ENCODE data around the gene HOXD3.

Gene HOXD3

DNA sequence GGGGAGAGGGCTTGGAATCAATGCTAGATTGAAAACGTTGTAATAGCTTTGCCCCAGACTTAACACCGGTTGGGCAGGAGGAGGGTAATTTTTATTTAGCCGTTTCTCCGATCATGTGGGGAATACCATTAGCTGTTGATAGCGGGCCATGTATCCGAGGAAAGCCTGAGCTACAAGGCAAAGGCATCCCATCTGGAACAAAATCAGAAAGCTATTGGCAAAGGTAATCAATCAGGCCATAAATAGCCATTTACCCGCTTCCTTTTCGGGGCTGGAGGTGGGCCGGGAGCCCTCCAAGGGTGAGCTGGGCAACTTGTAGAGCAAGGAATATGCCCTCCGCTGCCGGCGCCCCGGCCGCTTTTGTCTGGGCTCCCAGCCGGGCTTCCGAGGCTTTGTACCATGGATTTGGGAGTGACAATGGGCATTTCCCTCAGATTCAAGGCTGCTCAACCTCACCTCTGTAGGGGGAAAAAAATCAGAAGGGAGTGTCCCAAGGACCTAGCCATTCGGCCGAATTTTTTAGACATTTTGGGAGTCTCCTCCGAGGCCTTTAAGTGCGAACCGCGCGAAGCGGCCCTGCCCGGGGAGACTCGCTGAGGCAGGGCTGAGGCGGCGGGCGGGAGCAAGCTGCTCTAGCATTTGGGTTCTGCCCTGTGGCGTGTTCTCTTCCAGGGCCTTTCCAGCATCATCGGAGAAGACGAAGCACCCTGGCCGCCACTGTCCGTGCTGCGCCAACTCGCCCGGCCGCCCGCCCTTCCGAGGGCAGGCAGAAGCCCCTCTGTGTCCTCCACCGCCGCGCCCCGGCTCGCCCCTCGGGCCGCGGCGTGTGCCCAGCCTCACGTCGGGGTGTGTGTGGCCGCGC is 35.7 kb upstream of the HOXD3 start:
- FAIRE-seq = no peak

DNA sequence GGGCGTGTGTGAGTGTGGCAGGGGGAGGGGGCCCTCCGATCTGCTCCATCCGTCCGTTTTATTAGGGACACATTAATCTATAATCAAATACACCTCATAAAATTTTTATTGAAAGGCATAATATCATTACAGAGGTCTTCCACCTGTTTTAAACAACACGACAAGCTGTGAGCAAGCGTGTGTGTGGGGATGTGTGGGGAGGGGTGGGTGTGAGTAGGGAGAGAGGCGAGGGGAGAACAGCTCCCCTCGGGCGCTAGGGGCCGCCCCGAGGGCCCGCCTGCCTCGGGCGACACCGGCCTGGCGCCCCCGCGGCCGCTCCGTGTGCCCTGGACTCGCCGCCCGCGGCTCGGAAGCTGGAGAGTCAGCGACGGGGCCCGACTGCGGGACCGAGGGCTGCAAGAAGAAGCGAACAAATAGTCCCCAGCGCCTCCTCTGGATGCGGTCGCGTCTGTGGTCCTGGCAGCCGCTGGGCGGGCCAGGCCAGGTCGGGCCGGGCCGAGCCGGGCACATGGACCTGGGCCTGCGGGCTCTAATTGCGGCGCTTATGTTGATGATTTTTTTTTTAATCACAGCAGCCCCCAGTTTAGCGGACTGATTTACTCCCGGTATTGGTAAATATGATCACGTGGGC is 34.9 kb upstream of the HOXD3 start:
- FAIRE-seq = no peak

DNA sequence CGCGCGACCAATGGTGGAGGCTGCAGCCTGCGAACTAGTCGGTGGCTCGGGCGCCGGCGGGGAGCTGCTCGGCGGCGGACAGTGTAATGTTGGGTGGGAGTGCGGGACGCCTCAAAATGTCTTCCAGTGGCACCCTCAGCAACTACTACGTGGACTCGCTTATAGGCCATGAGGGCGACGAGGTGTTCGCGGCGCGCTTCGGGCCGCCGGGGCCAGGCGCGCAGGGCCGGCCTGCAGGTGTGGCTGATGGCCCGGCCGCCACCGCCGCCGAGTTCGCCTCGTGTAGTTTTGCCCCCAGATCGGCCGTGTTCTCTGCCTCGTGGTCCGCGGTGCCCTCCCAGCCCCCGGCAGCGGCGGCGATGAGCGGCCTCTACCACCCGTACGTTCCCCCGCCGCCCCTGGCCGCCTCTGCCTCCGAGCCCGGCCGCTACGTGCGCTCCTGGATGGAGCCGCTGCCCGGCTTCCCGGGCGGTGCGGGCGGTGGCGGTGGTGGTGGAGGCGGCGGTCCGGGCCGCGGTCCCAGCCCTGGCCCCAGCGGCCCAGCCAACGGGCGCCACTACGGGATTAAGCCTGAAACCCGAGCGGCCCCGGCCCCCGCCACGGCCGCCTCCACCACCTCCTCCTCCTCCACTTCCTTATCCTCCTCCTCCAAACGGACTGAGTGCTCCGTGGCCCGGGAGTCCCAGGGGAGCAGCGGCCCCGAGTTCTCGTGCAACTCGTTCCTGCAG is 34.3 kb upstream of the HOXD3 start, which contains the start of gene HOXD9:
TSS of gene HOXD9 (plus strand) at position 37 of the 728 bp plus-strand sequence. CDS start at position 87, 50 bp downstream.
- no peak for FAIRE-seq

DNA sequence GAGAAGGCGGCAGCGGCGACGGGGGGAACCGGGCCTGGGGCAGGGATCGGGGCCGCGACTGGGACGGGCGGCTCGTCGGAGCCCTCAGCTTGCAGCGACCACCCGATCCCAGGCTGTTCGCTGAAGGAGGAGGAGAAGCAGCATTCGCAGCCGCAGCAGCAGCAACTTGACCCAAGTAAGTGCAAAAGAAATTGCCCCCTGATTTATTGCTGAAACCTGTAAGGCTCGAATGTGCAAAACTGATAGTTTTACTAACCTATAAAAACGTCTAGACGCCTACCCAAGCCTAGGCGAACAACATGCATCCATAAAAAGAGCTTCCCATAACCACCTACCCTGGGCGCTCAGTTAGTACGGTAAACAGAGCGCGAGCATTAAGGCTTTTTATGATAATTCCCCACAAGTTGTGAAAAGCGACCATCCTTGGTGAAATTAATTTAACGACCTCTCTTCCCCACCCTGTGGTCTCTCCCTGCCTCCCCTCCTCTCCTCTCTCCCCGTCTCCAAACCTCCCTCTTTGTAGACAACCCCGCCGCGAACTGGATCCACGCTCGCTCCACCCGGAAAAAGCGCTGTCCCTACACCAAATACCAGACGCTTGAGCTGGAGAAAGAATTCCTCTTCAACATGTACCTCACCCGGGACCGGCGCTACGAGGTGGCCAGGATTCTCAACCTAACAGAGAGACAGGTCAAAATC is 33.5 kb upstream of the HOXD3 start:
- FAIRE-seq = no peak

DNA sequence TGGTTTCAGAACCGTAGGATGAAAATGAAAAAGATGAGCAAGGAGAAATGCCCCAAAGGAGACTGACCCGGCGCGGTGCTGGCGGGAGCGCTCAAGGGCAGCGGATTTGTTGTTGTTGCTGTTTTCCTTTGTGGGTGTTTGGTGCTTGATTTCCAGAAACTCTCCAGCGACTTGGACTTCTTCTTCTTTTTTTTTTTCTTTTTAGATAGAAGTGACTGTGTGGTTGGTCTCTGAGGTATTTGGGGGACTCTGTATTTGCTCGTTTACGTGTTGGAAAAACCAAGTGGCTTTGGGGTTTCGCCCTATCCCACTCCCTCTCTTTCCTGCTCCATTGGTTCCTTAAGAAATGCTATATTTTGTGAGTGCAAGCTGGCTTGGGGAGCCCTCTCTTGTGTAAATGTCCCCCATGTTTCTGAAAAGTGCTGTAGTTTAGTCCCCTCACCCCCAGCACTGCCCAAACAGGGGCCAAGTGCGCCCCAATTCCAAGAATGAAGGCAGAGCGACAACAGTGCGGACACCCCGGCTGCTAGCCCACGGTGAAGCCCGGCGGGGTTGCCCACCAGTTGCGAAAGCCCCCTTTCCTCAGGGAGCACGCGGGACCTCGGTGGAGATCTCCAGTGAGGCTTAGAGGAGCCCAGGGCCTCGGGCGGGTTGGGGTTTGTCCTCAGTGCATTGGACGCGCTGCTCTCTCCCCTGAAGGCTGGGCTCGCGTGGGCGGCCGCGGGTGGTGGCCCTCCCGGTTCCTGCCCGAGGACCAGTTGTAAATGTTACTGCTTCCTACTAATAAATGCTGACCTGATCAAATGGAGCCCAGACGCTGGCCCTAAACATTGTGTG is 32.8 kb upstream of the HOXD3 start:
- FAIRE-seq = no peak

DNA sequence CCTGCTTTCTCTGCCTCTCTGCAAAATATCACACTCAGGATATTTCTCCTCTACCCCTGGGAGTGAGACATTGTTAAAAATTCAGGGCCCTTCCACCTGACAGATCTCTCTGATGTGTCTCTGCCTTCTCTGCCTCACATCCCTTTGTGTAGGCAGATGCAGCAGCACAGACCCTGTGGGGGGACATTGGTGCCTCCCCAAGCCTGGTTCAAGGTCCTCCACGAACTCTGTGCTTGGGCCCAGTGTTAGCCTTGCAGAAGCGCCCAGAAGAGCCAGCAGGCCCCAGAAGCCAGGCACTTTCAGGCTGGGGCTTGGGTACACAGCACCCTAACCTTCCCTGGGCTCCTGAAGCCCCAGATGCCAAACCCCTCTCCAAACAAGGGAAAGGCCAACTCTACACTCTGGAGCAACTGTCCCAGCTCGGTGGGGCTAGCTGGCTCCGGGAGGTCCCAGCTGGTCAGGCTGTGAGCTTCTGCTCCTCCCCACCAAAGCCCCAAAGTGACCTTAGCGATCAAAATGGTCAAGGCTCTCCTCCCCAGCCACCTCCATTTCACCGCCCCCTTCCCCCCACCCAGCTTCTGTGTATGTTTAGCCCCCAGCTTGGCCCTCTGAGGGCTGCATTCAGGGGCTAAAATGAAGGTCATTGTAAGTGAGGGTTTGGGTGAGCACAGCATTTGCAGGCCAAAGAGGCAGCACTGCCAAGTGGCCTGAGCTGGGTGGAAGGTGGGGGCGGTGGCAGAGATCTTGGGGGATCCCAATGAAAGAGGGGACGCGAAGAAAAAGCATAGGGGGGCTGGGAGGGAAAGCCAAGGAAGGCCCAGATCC is 31.9 kb upstream of the HOXD3 start:
- no peak for FAIRE-seq

DNA sequence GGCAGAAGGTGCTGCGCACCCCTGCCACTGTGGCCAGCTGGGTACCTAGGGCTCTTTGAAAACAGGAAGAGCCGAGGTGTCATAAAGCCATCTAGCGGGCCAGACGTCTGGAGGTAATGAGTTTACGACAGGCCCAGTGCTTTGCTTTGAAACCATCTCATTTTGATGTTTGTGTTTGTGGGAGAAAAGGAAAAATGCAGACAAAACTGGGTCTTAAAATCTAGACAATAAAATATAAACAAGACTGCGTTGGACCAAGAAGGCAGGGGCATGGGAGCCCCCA is 31.4 kb upstream of the HOXD3 start:
- FAIRE-seq = no peak

DNA sequence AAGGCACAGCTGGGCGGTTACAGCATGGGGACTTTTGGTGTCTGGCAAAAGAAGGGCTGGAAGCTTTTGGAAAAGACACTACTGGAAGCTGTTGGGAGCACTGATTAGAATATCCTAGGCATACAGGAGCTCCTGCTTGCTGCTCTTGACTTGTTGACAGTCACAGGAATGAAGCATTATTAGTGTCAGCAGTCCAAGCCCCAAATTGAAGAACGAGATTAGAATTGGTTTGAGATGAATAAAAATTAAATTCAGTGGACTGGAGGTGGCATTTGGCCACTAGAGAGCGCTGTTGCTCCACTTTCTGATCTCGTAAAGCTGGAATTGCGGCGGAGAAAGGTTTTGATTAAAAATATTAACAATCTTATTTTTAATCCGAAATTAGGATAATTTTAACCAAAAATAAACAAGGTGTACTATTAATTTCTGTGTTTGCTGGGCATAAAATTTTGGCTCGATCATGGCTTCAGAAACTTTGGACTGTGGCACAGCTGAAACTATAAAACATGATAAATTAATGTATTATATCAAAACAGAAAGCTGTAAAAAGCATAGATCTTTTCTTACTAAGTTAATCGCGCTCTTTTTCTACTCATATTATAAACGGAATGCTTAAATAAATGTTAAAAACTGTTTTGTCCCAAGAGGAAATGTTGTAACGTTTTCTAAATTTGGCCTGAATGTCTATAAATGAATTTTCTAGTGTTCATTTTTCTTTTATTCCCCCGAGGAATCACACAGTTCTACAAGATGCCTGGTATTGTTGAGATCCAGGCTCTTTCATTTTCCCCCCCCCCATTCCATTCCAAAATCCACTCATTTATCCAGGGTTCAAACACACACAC is 30.0 kb upstream of the HOXD3 start:
- peak; percentile 94 for FAIRE-seq

DNA sequence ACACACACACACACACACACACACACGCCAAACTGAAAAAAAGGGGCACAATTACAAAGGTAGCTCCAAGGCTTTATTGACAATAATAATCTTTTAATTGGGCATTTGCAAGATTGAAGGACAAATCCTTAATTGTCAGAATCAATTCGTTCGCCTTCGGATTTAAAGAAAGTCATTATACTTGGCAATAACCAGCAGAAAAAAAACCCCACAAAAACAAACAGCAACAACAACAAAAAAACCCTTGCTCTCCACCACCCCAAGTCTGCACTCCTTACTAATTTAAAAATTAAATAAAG is 29.4 kb upstream of the HOXD3 start:
- no peak for FAIRE-seq

DNA sequence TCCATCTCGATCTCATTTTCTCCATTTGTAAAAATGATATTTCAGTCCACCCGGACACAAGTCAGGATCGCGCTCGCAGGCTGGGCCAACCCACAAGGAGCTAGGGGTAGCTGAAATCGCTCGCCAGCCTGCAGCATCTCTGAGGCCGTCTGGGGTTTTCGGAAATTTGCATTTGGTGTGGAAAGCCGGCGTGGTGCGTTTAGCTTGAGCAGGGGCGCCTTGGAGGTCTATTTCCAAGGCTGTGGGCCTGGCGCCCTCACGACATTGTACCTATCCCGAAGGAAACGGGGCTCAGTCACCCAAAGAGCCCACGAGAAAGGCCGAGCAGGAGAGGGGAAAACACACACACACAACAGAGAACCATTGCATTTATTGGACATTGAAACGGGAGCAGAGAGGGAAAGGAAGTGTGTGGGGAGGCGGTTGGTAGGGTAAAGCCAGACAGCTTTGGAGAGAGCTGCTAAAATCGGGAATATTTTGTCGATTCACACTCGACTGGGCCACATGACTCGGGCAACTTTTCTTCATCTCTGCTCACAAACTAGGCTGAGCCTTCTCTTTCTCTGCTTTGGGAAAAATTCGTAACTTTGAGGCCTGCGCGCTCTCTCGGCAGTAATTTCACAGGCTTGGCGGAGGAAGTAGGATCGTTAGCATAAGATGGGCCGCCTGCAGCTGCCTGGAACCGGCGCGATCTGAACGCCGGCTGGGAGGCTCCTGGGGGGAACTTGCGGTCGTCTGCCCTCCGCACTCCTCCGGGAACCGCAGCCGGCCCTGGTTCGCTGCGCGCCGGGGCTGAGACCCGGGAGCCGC is 28.7 kb upstream of the HOXD3 start:
- no peak for FAIRE-seq

DNA sequence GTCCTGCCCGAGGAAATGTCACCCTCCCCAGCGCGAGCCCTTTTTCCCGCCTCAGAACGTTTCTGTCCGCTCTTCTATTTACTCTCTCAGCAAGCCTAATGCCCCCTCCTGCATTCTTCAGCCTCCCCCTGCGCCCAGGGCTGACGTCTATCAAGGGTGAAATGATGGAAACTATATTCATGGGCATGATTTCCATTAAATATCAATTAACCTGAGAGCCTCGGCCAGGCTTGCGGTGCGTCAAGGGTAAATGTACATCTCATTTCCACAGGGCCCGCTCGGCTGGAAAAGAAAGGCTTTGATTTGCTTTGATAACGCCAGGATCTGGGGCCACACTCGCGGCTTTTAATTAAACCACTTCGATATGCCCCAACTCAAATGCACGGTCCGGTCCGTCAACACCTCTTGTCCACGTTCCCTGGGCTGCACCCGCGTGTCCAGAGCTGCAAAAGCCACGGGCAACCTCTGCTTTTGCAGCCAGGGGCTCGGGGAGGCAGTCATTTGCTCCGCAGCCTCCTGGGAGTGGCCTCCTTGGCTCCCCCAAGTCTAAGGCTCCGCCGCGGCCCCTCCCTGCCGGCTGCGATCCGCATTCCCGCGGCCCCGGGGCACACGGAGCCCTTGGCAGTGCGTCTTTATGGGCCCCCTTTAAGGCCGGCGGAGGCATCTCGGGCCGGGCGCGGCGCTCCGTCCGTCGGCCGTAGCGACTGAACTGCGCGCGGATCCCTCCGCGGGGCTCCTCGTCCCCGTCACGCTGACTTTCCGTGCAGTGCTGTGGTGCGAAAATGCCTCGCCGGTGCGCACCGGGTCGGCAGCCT is 27.9 kb upstream of the HOXD3 start, which contains the start of gene HOXD8:
TSS of gene HOXD8 (plus strand) at position 724 of the 815 bp plus-strand sequence. CDS start 662 bp downstream, outside the sequence.
- no peak for FAIRE-seq

DNA sequence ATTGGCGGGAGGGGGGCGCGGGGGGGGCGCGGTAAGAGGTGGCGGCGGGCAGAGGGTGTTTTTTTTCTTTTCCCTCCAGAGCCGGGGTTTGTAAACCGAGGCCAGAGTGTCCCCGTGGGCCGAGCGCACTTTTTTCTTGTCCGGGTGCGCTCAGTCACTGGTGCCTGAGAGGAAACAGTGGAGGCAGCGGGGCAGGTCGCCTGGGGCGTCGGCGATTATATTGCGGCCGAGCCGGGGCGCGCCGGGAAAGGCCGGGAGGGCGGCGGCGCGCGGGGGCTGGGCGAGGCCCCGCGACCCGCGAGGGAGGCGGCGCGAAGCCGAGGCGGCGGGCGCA is 27.3 kb upstream of the HOXD3 start:
- FAIRE-seq = no peak

DNA sequence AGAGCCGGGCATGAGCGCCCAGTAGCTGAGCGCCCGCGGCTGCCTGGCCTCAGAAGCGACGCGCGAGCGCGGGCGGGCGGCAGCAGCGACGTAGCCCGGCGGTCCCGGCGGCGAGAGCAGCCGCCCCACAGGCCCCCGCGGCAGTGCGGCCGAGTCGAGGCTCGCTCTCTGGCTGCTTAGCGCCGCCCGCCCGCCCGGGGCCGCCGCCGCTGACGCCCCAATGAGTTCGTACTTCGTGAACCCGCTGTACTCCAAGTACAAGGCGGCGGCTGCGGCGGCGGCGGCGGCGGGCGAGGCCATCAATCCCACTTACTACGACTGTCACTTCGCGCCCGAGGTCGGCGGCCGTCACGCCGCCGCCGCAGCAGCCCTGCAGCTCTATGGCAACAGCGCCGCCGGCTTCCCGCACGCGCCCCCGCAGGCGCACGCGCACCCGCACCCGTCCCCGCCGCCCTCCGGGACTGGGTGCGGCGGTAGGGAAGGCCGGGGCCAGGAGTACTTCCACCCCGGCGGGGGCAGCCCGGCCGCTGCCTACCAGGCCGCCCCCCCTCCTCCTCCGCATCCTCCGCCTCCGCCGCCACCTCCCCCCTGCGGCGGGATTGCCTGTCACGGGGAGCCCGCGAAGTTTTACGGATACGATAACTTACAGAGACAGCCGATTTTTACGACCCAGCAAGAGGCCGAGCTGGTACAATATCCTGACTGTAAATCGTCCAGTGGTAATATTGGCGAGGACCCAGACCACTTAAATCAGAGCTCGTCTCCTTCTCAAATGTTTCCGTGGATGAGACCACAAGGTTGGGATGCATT is 26.8 kb upstream of the HOXD3 start:
- peak; percentile 5 for FAIRE-seq

DNA sequence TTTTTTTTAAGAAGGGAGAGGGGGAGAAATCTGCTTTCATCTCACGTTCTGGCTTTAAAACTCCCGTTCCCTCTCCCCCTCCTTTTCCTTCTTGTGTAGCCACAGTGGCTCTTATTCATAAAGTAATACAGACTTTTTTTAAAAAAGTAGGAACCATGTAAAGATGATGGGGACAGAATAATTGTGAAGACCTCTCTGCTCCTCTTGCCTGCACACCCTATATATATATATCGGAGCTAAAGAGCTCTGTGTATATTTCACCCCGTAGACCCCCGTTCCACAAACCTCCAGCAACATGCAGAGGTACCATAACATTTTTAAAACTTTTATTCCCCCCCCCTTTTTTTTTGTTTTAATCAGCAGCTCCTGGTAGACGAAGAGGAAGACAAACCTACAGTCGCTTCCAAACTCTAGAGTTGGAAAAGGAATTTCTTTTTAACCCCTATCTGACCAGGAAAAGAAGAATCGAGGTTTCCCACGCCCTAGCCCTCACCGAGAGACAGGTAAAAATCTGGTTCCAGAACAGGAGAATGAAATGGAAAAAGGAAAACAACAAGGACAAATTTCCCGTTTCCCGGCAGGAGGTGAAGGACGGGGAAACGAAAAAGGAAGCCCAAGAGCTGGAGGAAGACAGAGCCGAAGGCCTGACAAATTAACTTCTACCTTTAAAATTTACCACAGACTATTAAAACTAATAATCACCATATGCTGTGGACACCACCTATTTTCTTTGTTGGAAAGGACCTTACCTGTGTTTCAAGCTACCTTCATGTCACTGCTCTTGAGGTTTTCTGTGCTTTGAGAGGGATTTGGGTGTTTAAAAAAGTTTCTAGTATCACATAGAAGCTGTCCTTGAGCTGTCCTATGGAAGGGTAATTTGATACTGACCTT is 25.9 kb upstream of the HOXD3 start:
- no peak for FAIRE-seq

DNA sequence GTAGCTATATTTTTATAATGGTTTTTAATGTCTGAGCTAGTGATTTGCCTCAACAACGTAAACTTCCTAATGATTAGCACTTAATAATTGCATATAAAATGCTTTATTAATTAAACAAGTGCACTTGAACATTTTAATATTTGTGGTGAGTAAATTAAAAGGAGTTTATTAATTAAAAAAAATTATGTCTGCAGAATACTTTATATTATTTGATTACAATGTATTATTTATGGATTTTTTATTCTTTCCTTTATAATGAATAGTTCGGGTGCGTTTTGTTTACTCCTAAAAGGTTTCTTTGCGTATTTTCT is 25.3 kb upstream of the HOXD3 start:
- FAIRE-seq = peak; percentile 36

DNA sequence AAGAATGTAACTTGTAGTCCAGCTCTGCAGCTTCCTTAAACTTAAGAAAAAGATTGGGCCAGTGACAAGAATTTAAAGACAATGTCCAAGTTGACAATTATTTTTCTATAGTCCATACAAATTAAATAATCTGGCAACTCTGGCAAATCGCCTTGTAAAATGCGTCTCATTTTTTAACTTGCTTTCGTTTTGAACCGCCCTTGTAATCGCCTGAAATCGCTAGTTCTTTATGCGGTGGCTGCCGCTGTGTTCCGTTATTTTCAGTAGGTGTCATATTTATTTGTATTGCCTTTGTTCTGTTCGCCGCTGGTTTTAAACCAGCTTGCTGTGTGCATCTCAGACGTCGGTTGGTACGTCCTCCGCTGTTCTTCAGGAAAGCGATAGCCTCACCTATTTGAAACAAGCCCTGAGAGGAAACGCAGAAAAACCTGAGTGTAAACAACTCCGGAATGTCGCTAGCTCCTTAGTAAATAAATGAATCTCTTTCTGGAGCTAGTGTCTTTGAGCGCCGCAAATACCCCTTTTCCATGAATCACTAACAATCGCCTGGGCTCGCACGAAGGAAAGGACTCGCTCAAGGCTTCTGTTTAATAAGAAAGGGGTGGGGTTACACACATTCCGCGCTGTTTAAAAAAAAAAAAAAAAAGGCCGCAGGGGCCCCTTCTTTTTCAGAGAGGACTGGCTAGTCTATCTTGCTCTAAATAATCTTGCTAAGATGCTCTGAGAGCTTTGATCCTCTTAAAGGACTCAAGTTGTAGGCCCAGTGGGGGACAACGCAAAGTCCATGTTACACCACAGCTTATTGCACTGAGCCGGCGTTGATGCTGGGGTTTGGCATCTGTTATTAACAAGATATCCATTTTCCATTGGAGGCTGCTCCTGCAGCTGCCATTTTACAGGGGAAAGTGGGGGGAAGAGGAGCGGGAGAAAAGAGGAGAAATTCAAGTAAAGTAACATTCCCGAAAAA is 24.6 kb upstream of the HOXD3 start:
- peak; percentile 73 for FAIRE-seq
